HCT116 (cell line): ENCODE results near the gene MNX1. TPM values are rescaled to one million over a fixed set of nuclear protein-coding genes. Genes with fewer than 3 reads are reported as not detected.

Experiments
- ATAC-seq: fragments of 200-7000 bp; cut with Tn5 transposase; 2 replicates; pipeline ENCODE4 v1.9.1; 2020; ENCODE audit warnings: mild to moderate bottlenecking, moderate library complexity
- BruUV-seq: library from RNA; stranded (reverse); fragments of 400-500 nt; replicated peaks from 2 replicates; lab custom pipeline; 2021; lab: Mats Ljungman, UMichigan
- CTCF ChIA-PET: fragments of 300-600 bp; sonication (Branson Sonifier 250); formaldehyde crosslinking; loops from one replicate; lab custom pipeline; 2021; ENCODE audit warnings: antibody characterized with exemption; lab: Charles Lee
- POLR2A ChIA-PET: fragments of 300-600, 350-600 bp; sonication (Branson Sonifier 250); formaldehyde crosslinking; loops from one replicate; lab custom pipeline; 2021; ENCODE audit warnings: antibody characterized with exemption; lab: Charles Lee
- RAD21 ChIA-PET, 2 experiments: fragments of 300-600 bp; sonication (Branson Sonifier 250); formaldehyde crosslinking; loops; one replicate each; lab custom pipeline; 2023; ENCODE audit warnings: low total read pairs in 2 of 2; ENCODE audit not compliant: uncharacterized antibody in 2 of 2, unreplicated experiment in 2 of 2, low non-redundant PET in 1 of 2; lab: Charles Lee
- DNase-seq: peaks from one replicate; pipeline ENCODE4 v3.0.0-alpha.2; 2010; ENCODE audit warnings: low read depth, low spot score
- H2AFZ ChIP-seq: fragments of 200-600 bp; shearing (Covaris generic), sonication (generic); 2 replicates; pipeline ENCODE4 v1.6.1; 2017; ENCODE audit warnings: low read depth, mixed run types, mixed read lengths, antibody characterized with exemption, low read length; ENCODE audit not compliant: poor library complexity, severe bottlenecking
- H3K27ac ChIP-seq: 2 replicates; pipeline ENCODE4 v1.5.1; 2012; ENCODE audit warnings: low read depth, low read length
- H3K27me3 ChIP-seq: fragments of 200-600 bp; sonication (generic); 2 replicates; pipeline ENCODE4 v1.6.1; 2016; ENCODE audit warnings: mixed run types, low read length, mixed read lengths; ENCODE audit not compliant: insufficient read depth
- H3K36me3 ChIP-seq, 2 experiments: fragments of 200-500 bp in 1 of 2; fragments of 200-600 bp in 1 of 2; sonication (Bioruptor generic) in 1 of 2; sonication (generic) in 1 of 2; 2 replicates each; pipeline versions ENCODE4 v1.5.1 to v1.6.1; 2014 to 2016; ENCODE audit warnings: low read length in 2 of 2, inconsistent platforms in 1 of 2, mixed read lengths in 1 of 2, mixed run types in 1 of 2; ENCODE audit not compliant: insufficient read depth in 2 of 2, control insufficient read depth in 1 of 2
- H3K4me1 ChIP-seq, 2 experiments: fragments of 200-600 bp in 1 of 2; sonication (generic) in 1 of 2; 2 replicates each; pipeline versions ENCODE4 v1.5.1 to v1.6.1; 2012 to 2017; ENCODE audit warnings: low read length in 2 of 2, inconsistent platforms in 1 of 2, mild to moderate bottlenecking in 1 of 2, mixed read lengths in 1 of 2, mixed run types in 1 of 2, moderate library complexity in 1 of 2; ENCODE audit not compliant: insufficient read depth in 2 of 2, control insufficient read depth in 1 of 2
- H3K4me2 ChIP-seq: fragments of 200-600 bp; sonication (generic); 2 replicates; pipeline ENCODE4 v1.6.1; 2017; ENCODE audit warnings: mixed run types, low read length, mixed read lengths
- H3K4me3 ChIP-seq, 2 experiments: fragments of 200-600 bp in 1 of 2; sonication (generic) in 1 of 2; replicated peaks in 1 of 2; 2 replicates each; pipeline ENCODE4 v1.5.1; 2011 to 2016; ENCODE audit warnings: low read length in 2 of 2, control low read depth in 1 of 2, low read depth in 1 of 2, mild to moderate bottlenecking in 1 of 2, mixed read lengths in 1 of 2, mixed run types in 1 of 2
- H3K79me2 ChIP-seq: fragments of 200-600 bp; sonication (generic); 2 replicates; pipeline ENCODE4 v1.6.1; 2017; ENCODE audit warnings: mild to moderate bottlenecking, mixed run types, low read length, moderate library complexity, mixed read lengths; ENCODE audit not compliant: insufficient read depth
- H3K9ac ChIP-seq: fragments of 200-600 bp; sonication (generic); 2 replicates; pipeline ENCODE4 v1.6.1; 2016; ENCODE audit warnings: low read length, mixed read lengths
- H3K9me2 ChIP-seq: fragments of 200-600 bp; sonication (generic), shearing (Covaris generic); 2 replicates; pipeline ENCODE4 v1.6.1; 2017; ENCODE audit warnings: mixed run types, mild to moderate bottlenecking, moderate library complexity; ENCODE audit not compliant: insufficient read depth
- H3K9me3 ChIP-seq, 2 experiments: fragments of 200-500 bp in 1 of 2; fragments of 200-600 bp in 1 of 2; sonication (Bioruptor generic) in 1 of 2; sonication (generic) in 1 of 2; 2 replicates each; pipeline ENCODE4 v1.6.1; 2014 to 2017; ENCODE audit warnings: low read length in 2 of 2, mixed read lengths in 2 of 2, inconsistent platforms in 1 of 2, low read depth in 1 of 2, mild to moderate bottlenecking in 1 of 2, mixed run types in 1 of 2, moderate library complexity in 1 of 2; ENCODE audit not compliant: control insufficient read depth in 1 of 2, insufficient read depth in 1 of 2
- H4K20me1 ChIP-seq: fragments of 200-600 bp; sonication (generic), shearing (Covaris generic); 2 replicates; pipeline ENCODE4 v1.6.1; 2017; ENCODE audit warnings: mixed run types, mild to moderate bottlenecking, moderate library complexity; ENCODE audit not compliant: insufficient read depth
- EZH2phosphoT487 ChIP-seq: fragments of 200-600 bp; IDR thresholded peaks from 2 replicates; pipeline ENCODE4 v1.6.1; 2018; ENCODE audit warnings: antibody characterized with exemption, borderline replicate concordance
- FOSL1 ChIP-seq: IDR thresholded peaks from 2 replicates; pipeline ENCODE4 v1.6.1; 2012; ENCODE audit warnings: low read depth
- POLR2AphosphoS5 ChIP-seq: IDR thresholded peaks from 2 replicates; pipeline ENCODE4 v1.6.1; 2011; ENCODE audit warnings: mild to moderate bottlenecking, low read depth, low read length, moderate library complexity
- REST ChIP-seq: IDR thresholded peaks from 2 replicates; pipeline ENCODE4 v1.6.1; 2012; ENCODE audit warnings: low read depth
- SIN3A ChIP-seq: IDR thresholded peaks from 2 replicates; pipeline ENCODE4 v1.6.1; 2012; ENCODE audit warnings: low read depth
- TCF7L2 ChIP-seq: IDR thresholded peaks from 2 replicates; pipeline ENCODE4 v1.7.0; 2011; ENCODE audit warnings: borderline replicate concordance, inconsistent platforms; ENCODE audit not compliant: insufficient read depth, insufficient read length; ENCODE audit errors: extremely low read depth
- ZNF274 ChIP-seq: fragments of 200-500 bp; sonication (Bioruptor generic); IDR thresholded peaks from 2 replicates; pipeline ENCODE4 v1.6.1; 2014; ENCODE audit warnings: mild to moderate bottlenecking, low read depth, low read length, inconsistent platforms
- intact Hi-C: fragments of 100-400 bp; cut with micrococcal nuclease; formaldehyde crosslinking; loops from 2 replicates; pipeline ENCODE4 v1.10.0; 2022
- total RNA-seq: library from RNA; stranded (reverse); gene quantifications from one replicate; pipeline ENCODE4 v1.2.1, GENCODE V29; 2021; ENCODE audit not compliant: unreplicated experiment

The MNX1 gene
- total RNA-seq, 1 experiment from 2014 or later = 7.7 TPM

GRCh38 chr7:157058701-157059100 lies 48.2 kb upstream of the MNX1 start:
- TF ChIP-seq TCF7L2 (no peak), POLR2AphosphoS5 (no peak), ZNF274 (no peak), SIN3A (no peak), REST (no peak), FOSL1 (no peak), EZH2phosphoT487 (no peak)
- H3K9me2 ChIP-seq = no peaks in the 10 kb centered on the region
- no peaks in the 10 kb centered on the region for H3K79me2 ChIP-seq
- intact Hi-C loops = no loop called here
- no peak overlapping the region for H3K9ac ChIP-seq
- CTCF ChIA-PET = no interaction called here
- no peak overlapping the region for H3K27ac ChIP-seq
- no peaks in the 10 kb centered on the region for H4K20me1 ChIP-seq
- RAD21 ChIA-PET = no interaction called here
- H3K36me3 ChIP-seq = no peaks in the 10 kb centered on the region
- peaks cover 0 to 9% of the 10 kb centered on the region in 2 experiments; a peak in 1 of 4 replicates for H3K9me3 ChIP-seq
- no peaks in the 10 kb centered on the region for H3K27me3 ChIP-seq
- DNase-seq = no peak
- POLR2A ChIA-PET = no interaction called here
- BruUV-seq = no TSS peak
- H3K4me3 ChIP-seq = no peak overlapping the region
- H2AFZ ChIP-seq = no peak overlapping the region
- ATAC-seq = no peak
- no peaks in the 10 kb centered on the region for H3K4me1 ChIP-seq
- H3K4me2 ChIP-seq = no peak overlapping the region
